ENCODE results near the gene VWA3B. TPM values are rescaled to one million over a fixed set of nuclear protein-coding genes. Genes with fewer than 3 reads are reported as not detected.

The VWA3B gene
- total RNA-seq, 1 donor from 2014 or later: not detected

- no peak for TF ChIP-seq EZH2 (IDR thresholded peaks at IDR 0.05; ENCODE audit: insufficient read depth, low read length)
- TF ChIP-seq CTCF (IDR thresholded peaks at IDR 0.05; ENCODE audit: insufficient read depth, low read depth, low read length): no peak
Observed at GRCh38 chr2:98278074-98278473, 191.1 kb downstream of the VWA3B start.

GRCh38 chr2:98280376-98281102, 193.6 kb downstream of the VWA3B start:
- no peak overlapping the region for H3K9ac ChIP-seq (ENCODE audit: low read length)
- no peaks in the 10 kb centered on the region for H3K79me2 ChIP-seq (ENCODE audit: insufficient read depth, low read length)
- peaks cover 6% of the 10 kb centered on the region for H3K4me1 Mint-ChIP-seq (ENCODE audit: low read depth, unreplicated experiment)
- H2AFZ ChIP-seq (ENCODE audit: low read depth, low read length): no peak overlapping the region
- H3K4me2 ChIP-seq (ENCODE audit: low read length): no peak overlapping the region
- no peaks in the 10 kb centered on the region for H3K9me3 ChIP-seq (ENCODE audit: insufficient read depth, low read depth, low read length)
- TF ChIP-seq CTCF (IDR thresholded peaks at IDR 0.05; ENCODE audit: insufficient read depth, low read depth, low read length) (no peak), EZH2 (IDR thresholded peaks at IDR 0.05; ENCODE audit: insufficient read depth, low read length) (no peak)
- peaks cover 2% of the 10 kb centered on the region for H3K27me3 ChIP-seq (ENCODE audit: insufficient read depth, low read length)
- no peak overlapping the region for H3K4me3 Mint-ChIP-seq (ENCODE audit: unreplicated experiment)
- H4K20me1 ChIP-seq (ENCODE audit: insufficient read depth, low read length): no peaks in the 10 kb centered on the region
- no peaks in the 10 kb centered on the region for H3K36me3 ChIP-seq (ENCODE audit: insufficient read depth, low read length)
- no peak for FAIRE-seq
- H3K27ac ChIP-seq (ENCODE audit: low read depth, low read length): no peak overlapping the region
- no peak for DNase-seq (ENCODE audit: low read depth)
- H3K4me3 ChIP-seq (ENCODE audit: insufficient read depth, low read depth, low read length): no peak overlapping the region
- peaks cover 22% of the 10 kb centered on the region for H3K27me3 Mint-ChIP-seq (ENCODE audit: low read depth, unreplicated experiment)
- H3K9me3 Mint-ChIP-seq (ENCODE audit: unreplicated experiment): peaks cover 2% of the 10 kb centered on the region
- no peaks in the 10 kb centered on the region for H3K4me1 ChIP-seq (ENCODE audit: insufficient read depth, low read length)
- H3K27ac Mint-ChIP-seq (ENCODE audit: unreplicated experiment): no peak overlapping the region
- H3K36me3 Mint-ChIP-seq (ENCODE audit: low read depth, unreplicated experiment): no peaks in the 10 kb centered on the region

More at GRCh38 chr2:98278074-98278473, 191.1 kb downstream of the VWA3B start:
- Histone ChIP-seq H3K27ac (ENCODE audit: low read depth, low read length) (no peak overlapping the region), H3K4me3 (ENCODE audit: insufficient read depth, low read depth, low read length) (no peak overlapping the region), H3K9me3 (ENCODE audit: insufficient read depth, low read depth, low read length) (no peaks in the 10 kb centered on the region), H3K9ac (ENCODE audit: low read length) (no peak overlapping the region), H4K20me1 (ENCODE audit: insufficient read depth, low read length) (no peaks in the 10 kb centered on the region), H3K79me2 (ENCODE audit: insufficient read depth, low read length) (no peaks in the 10 kb centered on the region), H3K4me1 (ENCODE audit: insufficient read depth, low read length) (no peaks in the 10 kb centered on the region), H3K36me3 (ENCODE audit: insufficient read depth, low read length) (no peaks in the 10 kb centered on the region), H3K27me3 (ENCODE audit: insufficient read depth, low read length) (peaks cover 3% of the 10 kb centered on the region), H3K4me2 (ENCODE audit: low read length) (no peak overlapping the region), H2AFZ (ENCODE audit: low read depth, low read length) (no peak overlapping the region)
- Mint-ChIP-seq H3K4me1 (ENCODE audit: low read depth, unreplicated experiment) (peaks cover 6% of the 10 kb centered on the region), H3K4me3 (ENCODE audit: unreplicated experiment) (no peak overlapping the region), H3K27ac (ENCODE audit: unreplicated experiment) (no peak overlapping the region), H3K9me3 (ENCODE audit: unreplicated experiment) (peaks cover 2% of the 10 kb centered on the region), H3K36me3 (ENCODE audit: low read depth, unreplicated experiment) (no peaks in the 10 kb centered on the region), H3K27me3 (ENCODE audit: low read depth, unreplicated experiment) (peaks cover 31% of the 10 kb centered on the region)
- FAIRE-seq: no peak
- DNase-seq (ENCODE audit: low read depth): no peak

- H3K27me3 Mint-ChIP-seq (ENCODE audit: low read depth, unreplicated experiment): peaks cover 16% of the 10 kb centered on the region
- H3K9ac ChIP-seq (ENCODE audit: low read length): no peak overlapping the region
- no peak for DNase-seq (ENCODE audit: low read depth)
- H3K4me1 ChIP-seq (ENCODE audit: insufficient read depth, low read length): no peaks in the 10 kb centered on the region
- no peaks in the 10 kb centered on the region for H3K36me3 ChIP-seq (ENCODE audit: insufficient read depth, low read length)
- no peaks in the 10 kb centered on the region for H4K20me1 ChIP-seq (ENCODE audit: insufficient read depth, low read length)
- no peak overlapping the region for H3K4me3 ChIP-seq (ENCODE audit: insufficient read depth, low read depth, low read length)
- H3K4me3 Mint-ChIP-seq (ENCODE audit: unreplicated experiment): no peak overlapping the region
- FAIRE-seq: no peak
- no peaks in the 10 kb centered on the region for H3K9me3 ChIP-seq (ENCODE audit: insufficient read depth, low read depth, low read length)
- H3K36me3 Mint-ChIP-seq (ENCODE audit: low read depth, unreplicated experiment): no peaks in the 10 kb centered on the region
- H3K27ac Mint-ChIP-seq (ENCODE audit: unreplicated experiment): no peak overlapping the region
- H3K4me2 ChIP-seq (ENCODE audit: low read length): no peak overlapping the region
- H3K79me2 ChIP-seq (ENCODE audit: insufficient read depth, low read length): no peaks in the 10 kb centered on the region
- peaks cover 2% of the 10 kb centered on the region for H3K9me3 Mint-ChIP-seq (ENCODE audit: unreplicated experiment)
- TF ChIP-seq EZH2 (IDR thresholded peaks at IDR 0.05; ENCODE audit: insufficient read depth, low read length): no peak
- no peak overlapping the region for H3K27ac ChIP-seq (ENCODE audit: low read depth, low read length)
- H3K27me3 ChIP-seq (ENCODE audit: insufficient read depth, low read length): peaks cover 2% of the 10 kb centered on the region
- peaks cover 6% of the 10 kb centered on the region for H3K4me1 Mint-ChIP-seq (ENCODE audit: low read depth, unreplicated experiment)
- no peak overlapping the region for H2AFZ ChIP-seq (ENCODE audit: low read depth, low read length)
Observed at GRCh38 chr2:98281607-98282006, 194.6 kb downstream of the VWA3B start.

Measured in astrocyte (in vitro differentiated cells and primary cell).